ENCODE data around the gene EVI2B. TPM values are rescaled to one million over a fixed set of nuclear protein-coding genes. Genes with fewer than 3 reads are reported as not detected.
A peak's percentile ranks its signal among the peaks of the same experiment; 100 is the strongest.

The EVI2B gene
- total and polyA plus RNA-seq, 2 of the 4 experiments (the other 2 are of a cell fraction), result under 0.01 to 0.17 TPM

GRCh38 chr17:31272803-31273202 is 41.1 kb downstream of the EVI2B start:
- peaks cover 14% of the 10 kb centered on the region; the same call in 1 of the 2 replicates for H3K9me1 ChIP-seq (ENCODE audit: insufficient read depth, low read length)
- H3K4me3 ChIP-seq (ENCODE audit: insufficient read depth, low read depth, low read length), result no peak overlapping the region

More at GRCh38 chr17:31272803-31273202, 41.1 kb downstream of the EVI2B start:
- Histone ChIP-seq H3K79me1 (ENCODE audit: low read depth in 1 of 2, low read length in 2 of 2) (peaks cover 8 to 27% of the 10 kb centered on the region in 2 experiments), H4K8ac (ENCODE audit: low read depth in 2 of 2, low read length in 2 of 2) (no peak overlapping the region), H3K36me3 (ENCODE audit: control insufficient read depth, insufficient read depth, low read length) (peaks cover 11% of the 10 kb centered on the region), H3K9me3 (ENCODE audit: control insufficient read depth, insufficient read depth, low read length) (no peaks in the 10 kb centered on the region), H3K27ac (ENCODE audit: insufficient read depth, low read length) (no peak overlapping the region), H2BK120ac (ENCODE audit: low read depth, low read length) (no peak overlapping the region), H2BK15ac (ENCODE audit: low read depth, low read length) (no peak overlapping the region), H4K20me1 (ENCODE audit: insufficient read depth, low read length) (no peaks in the 10 kb centered on the region), H3K4me1 (ENCODE audit: control insufficient read depth, insufficient read depth, low read length) (peaks cover 8% of the 10 kb centered on the region), H3K9ac (ENCODE audit: low read depth, low read length) (no peak overlapping the region), H3K4me2 (ENCODE audit: low read depth, low read length) (no peak overlapping the region), H2BK5ac (ENCODE audit: low read depth, low read length, poor library complexity, severe bottlenecking) (no peak overlapping the region), H2AFZ (replicated peaks; ENCODE audit: low read length, poor library complexity) (no peak overlapping the region), H2BK20ac (ENCODE audit: low read depth, low read length) (no peak overlapping the region), H3K18ac (ENCODE audit: low read depth, low read length) (no peak overlapping the region), H3K27me3 (ENCODE audit: control insufficient read depth, insufficient read depth, low read length) (no peaks in the 10 kb centered on the region), H3K56ac (ENCODE audit: extremely low read depth, insufficient read depth, low read length) (no peak overlapping the region), H2AK9ac (replicated peaks; ENCODE audit: low read depth, low read length, poor library complexity) (no peak overlapping the region), H3K4ac (ENCODE audit: low read depth, low read length) (no peak overlapping the region), H4K91ac (ENCODE audit: insufficient read depth, low read depth, low read length) (no peak overlapping the region), H3K14ac (replicated peaks; ENCODE audit: low read depth, low read length) (no peak overlapping the region), H2AK5ac (ENCODE audit: low read depth, low read length) (no peak overlapping the region), H4K5ac (ENCODE audit: low read depth, low read length) (no peak overlapping the region), H3K23ac (ENCODE audit: low read depth, low read length) (no peak overlapping the region)
- TF ChIP-seq MAFK (IDR thresholded peaks at IDR 0.05; ENCODE audit: low read depth, low read length), result 0 out of 2 replicates have a peak, but pooled peaks have one; percentile 41
- TF ChIP-seq CHD1 (IDR thresholded peaks at IDR 0.05; ENCODE audit: low read depth, low read length), result no peak
- intact Hi-C loops (cut with micrococcal nuclease) (no loop called here), in situ Hi-C loops (cut with MboI; ENCODE audit: low sequenced_read_pairs) (no loop called here), dilution Hi-C loops (cut with HindIII; ENCODE audit: low sequenced_read_pairs, unreplicated experiment) (no loop called here)
- DNase-seq, result no peak
- ATAC-seq (ENCODE audit: low read depth), result no peak
- POLR2A ChIA-PET (ENCODE audit: unreplicated experiment), result no interaction called here
- CTCF ChIA-PET, result no interaction called here
- no TSS peak for BruUV-seq (replicated peaks)
